Uterus (tissue), 4 donors: ENCODE measurements around the gene OCA2. TPM values are rescaled to one million over a fixed set of nuclear protein-coding genes. Genes with fewer than 3 reads are reported as not detected.

Source experiments
- DNase-seq, 2 donors: peaks; one replicate each; pipeline ENCODE4 v3.0.0-alpha.2; 2019 to 2020
- H3K27ac ChIP-seq, 2 donors: fragments of 200-600 bp; sonication (generic); 1 replicate in 1 of 2; 2 replicates in 1 of 2; pipeline ENCODE4 v1.5.1; 2016 to 2018
- H3K27me3 ChIP-seq, 2 donors: fragments of 200-600 bp; sonication (generic); one replicate each; pipeline ENCODE4 v1.5.1; 2018 to 2019; ENCODE audit warnings: control low read depth in 1 of 2
- H3K36me3 ChIP-seq, 2 donors: fragments of 200-600 bp; sonication (generic); one replicate each; pipeline ENCODE4 v1.5.1; 2019; ENCODE audit warnings: control low read depth in 1 of 2
- H3K4me1 ChIP-seq, 2 donors: fragments of 200-600 bp; sonication (generic); one replicate each; pipeline ENCODE4 v1.5.1; 2018 to 2019; ENCODE audit warnings: control low read depth in 1 of 2
- H3K4me3 ChIP-seq, 2 donors: fragments of 200-600 bp; sonication (generic); 1 replicate in 1 of 2; 2 replicates in 1 of 2; pipeline ENCODE4 v1.5.1; 2018 to 2019; ENCODE audit warnings: mild to moderate bottlenecking in 1 of 2
- H3K9me3 ChIP-seq, 2 donors: fragments of 200-600 bp; sonication (generic); one replicate each; pipeline ENCODE4 v1.5.1; 2019; ENCODE audit warnings: control low read depth in 1 of 2
- CTCF ChIP-seq, 4 experiments: fragments of 200-600 bp in 2 of 4; fragments of 450-650 bp in 2 of 4; sonication (generic) in 2 of 4; IDR thresholded peaks; one replicate each; pipeline ENCODE4 v1.5.1; 2016 to 2019; ENCODE audit warnings: antibody characterized with exemption in 4 of 4, mild to moderate bottlenecking in 2 of 4, moderate library complexity in 1 of 4
- POLR2A ChIP-seq, 2 donors: fragments of 450-650 bp; IDR thresholded peaks; one replicate each; pipeline ENCODE4 v1.6.1; 2016; ENCODE audit warnings: antibody characterized with exemption in 2 of 2, mild to moderate bottlenecking in 1 of 2, moderate library complexity in 1 of 2
- intact Hi-C: fragments of 100-400 bp; cut with DNase I; formaldehyde crosslinking; loops from one replicate; pipeline ENCODE4 v1.15.1; 2023; ENCODE audit warnings: low total_unique reads
- total RNA-seq, 4 donors: library from RNA; depleted of rRNA in 3 of 4; stranded (reverse); fragments of >200 nt in 3 of 4; gene quantifications; one replicate each; pipeline versions ENCODE4 v1.1.0 to v1.2.4, GENCODE V29; 2014 to 2023
- donor health status: DM: yes; HTN: yes; CAD: no.

The OCA2 gene
- total RNA-seq, 4 donors from 2014 or later: 0.55 to 4.6 TPM; not detected in 2

- no peak for DNase-seq
- H3K4me3 ChIP-seq: no peak overlapping the region
- H3K9me3 ChIP-seq: no peaks in the 10 kb centered on the region
- H3K27me3 ChIP-seq: no peaks in the 10 kb centered on the region
- TF ChIP-seq POLR2A (IDR thresholded peaks at IDR 0.05) (no peak), CTCF (IDR thresholded peaks at IDR 0.05) (no peak)
- intact Hi-C loops: no loop called here
- no peak overlapping the region for H3K27ac ChIP-seq
- no peaks in the 10 kb centered on the region for H3K36me3 ChIP-seq
- no peaks in the 10 kb centered on the region for H3K4me1 ChIP-seq
Measured at GRCh38 chr15:28020644-28021043, 78.5 kb downstream of the OCA2 start.

- intact Hi-C loops: no loop called here
- H3K4me1 ChIP-seq: no peaks in the 10 kb centered on the region
- H3K36me3 ChIP-seq: no peaks in the 10 kb centered on the region
- no peaks in the 10 kb centered on the region for H3K9me3 ChIP-seq
- H3K27me3 ChIP-seq: no peaks in the 10 kb centered on the region
- DNase-seq: no peak
- H3K4me3 ChIP-seq: no peak overlapping the region
- no peak overlapping the region for H3K27ac ChIP-seq
- TF ChIP-seq CTCF (IDR thresholded peaks at IDR 0.05): no peak
- TF ChIP-seq POLR2A (IDR thresholded peaks at IDR 0.05): no peak
Measured at GRCh38 chr15:28019594-28020309, 79.4 kb downstream of the OCA2 start.

GRCh38 chr15:28018291-28019044 lies 80.6 kb downstream of the OCA2 start:
- Histone ChIP-seq H3K4me1 (no peaks in the 10 kb centered on the region), H3K27me3 (no peaks in the 10 kb centered on the region), H3K4me3 (no peak overlapping the region), H3K36me3 (no peaks in the 10 kb centered on the region), H3K27ac (no peak overlapping the region), H3K9me3 (no peaks in the 10 kb centered on the region)
- no peak for TF ChIP-seq POLR2A (IDR thresholded peaks at IDR 0.05)
- no peak for TF ChIP-seq CTCF (IDR thresholded peaks at IDR 0.05)
- intact Hi-C loops: no loop called here
- DNase-seq: no peak

GRCh38 chr15:28017423-28017924 lies 81.6 kb downstream of the OCA2 start:
- Histone ChIP-seq H3K9me3 (no peaks in the 10 kb centered on the region), H3K27ac (no peak overlapping the region), H3K27me3 (peaks cover 0 to 2% of the 10 kb centered on the region in 2 donors), H3K4me1 (no peaks in the 10 kb centered on the region), H3K36me3 (no peaks in the 10 kb centered on the region), H3K4me3 (no peak overlapping the region)
- TF ChIP-seq CTCF (IDR thresholded peaks at IDR 0.05) (no peak), POLR2A (IDR thresholded peaks at IDR 0.05) (no peak)
- no peak for DNase-seq
- intact Hi-C loops: no loop called here

GRCh38 chr15:28015855-28016254 lies 83.3 kb downstream of the OCA2 start:
- Histone ChIP-seq H3K27me3 (peaks cover 0 to 3% of the 10 kb centered on the region in 2 donors), H3K27ac (no peak overlapping the region), H3K9me3 (no peaks in the 10 kb centered on the region), H3K36me3 (no peaks in the 10 kb centered on the region), H3K4me1 (no peaks in the 10 kb centered on the region), H3K4me3 (no peak overlapping the region)
- DNase-seq: no peak
- TF ChIP-seq POLR2A (IDR thresholded peaks at IDR 0.05) (no peak), CTCF (IDR thresholded peaks at IDR 0.05) (no peak)
- intact Hi-C loops: no loop called here
